Activated CD4-positive, alpha-beta T cell treated with anti-CD3 and anti-CD28 coated beads, Interleukin-2, amount 50 U/mL, for 4 hours (primary cell): ENCODE measurements around the gene FAM241B.

ENCODE experiments used
- DNase-seq, 2 experiments: peaks; one replicate each; pipeline ENCODE4 v3.0.0-alpha.2; 2020

Gene FAM241B

DNA sequence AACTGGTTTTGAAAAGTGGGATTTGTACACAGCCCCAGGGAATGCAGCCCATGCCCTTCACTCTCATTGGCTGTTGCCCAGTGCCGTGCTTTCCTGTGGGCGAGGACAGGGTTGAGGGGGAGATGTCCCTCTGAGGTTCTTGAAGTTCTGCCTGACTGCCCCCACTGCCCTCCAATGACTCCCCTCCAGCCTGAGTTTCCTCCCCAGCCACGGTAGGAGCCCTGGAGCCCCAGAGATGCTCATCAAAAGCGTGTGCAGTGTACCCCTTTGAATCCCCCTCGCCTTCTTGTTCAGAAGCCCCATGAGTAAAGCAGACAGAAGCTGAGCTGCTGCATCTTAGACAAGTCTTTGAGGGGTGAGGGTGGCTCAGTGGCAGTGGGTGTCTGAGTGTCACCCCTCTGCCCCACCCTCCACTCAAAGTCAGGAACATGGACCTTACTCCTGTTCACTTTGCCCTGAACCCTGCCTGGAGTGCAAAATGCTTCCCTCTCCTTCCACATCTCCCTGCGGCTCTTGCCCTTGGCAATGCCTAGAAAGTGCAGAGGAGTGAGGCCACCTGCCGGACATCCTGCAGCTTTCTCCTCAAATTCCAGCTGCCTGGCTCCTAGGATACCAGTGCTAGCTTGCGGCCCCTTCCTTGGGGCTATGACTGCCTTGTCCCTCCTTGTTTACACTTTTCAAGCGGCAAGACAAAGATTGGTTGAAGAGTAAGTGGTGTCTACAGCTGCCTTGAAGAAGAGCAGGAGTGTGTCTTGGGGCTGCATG lies 19.9 kb downstream of the FAM241B start:
- DNase-seq, result no peak

DNA sequence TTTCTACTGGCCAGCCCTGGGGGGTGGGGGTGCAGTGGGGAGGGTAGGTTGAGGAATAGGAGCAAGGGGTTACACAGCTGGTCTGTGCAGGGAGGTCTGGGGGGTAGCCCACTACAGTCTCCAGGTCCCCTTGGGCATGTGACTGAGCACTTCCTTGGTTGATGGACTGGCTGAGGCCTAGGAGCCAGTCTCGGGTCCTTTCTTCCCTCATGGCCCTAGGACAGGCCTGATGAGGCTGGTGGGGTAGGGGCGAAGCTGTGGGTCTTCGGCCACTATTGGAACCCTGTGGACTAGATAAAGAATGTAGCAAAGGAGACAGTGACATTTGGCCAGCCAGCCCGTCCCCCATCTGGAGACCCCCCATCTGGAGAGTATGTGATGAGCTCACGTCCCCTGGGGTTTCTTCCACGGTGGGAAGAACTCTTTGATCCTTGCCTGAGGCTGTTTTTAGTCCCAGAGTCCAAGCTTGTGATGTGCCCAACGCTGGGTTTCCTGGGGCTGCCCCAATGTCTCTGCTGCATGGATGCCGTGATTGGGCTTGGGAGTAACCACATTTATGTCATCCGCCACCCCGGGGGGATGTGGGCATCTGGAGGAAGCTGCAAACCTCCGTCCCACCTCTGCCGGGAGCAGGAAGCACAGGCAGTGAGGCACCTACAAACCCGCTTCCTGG lies 20.7 kb downstream of the FAM241B start:
- DNase-seq, result no peak

GRCh38 chr10:69651362-69651761 lies 21.3 kb downstream of the FAM241B start:
- DNase-seq, result no peak

GRCh38 chr10:69652111-69652856 lies 22.2 kb downstream of the FAM241B start:
- no peak for DNase-seq

- DNase-seq, result no peak
These were observed 22.8 kb downstream of the FAM241B start for GRCh38 chr10:69652857-69653199.

- no peak for DNase-seq
These were observed 23.5 kb downstream of the FAM241B start for GRCh38 chr10:69653561-69653960.

GRCh38 chr10:69655124-69655867 lies 25.2 kb downstream of the FAM241B start:
- no peak for DNase-seq

DNA sequence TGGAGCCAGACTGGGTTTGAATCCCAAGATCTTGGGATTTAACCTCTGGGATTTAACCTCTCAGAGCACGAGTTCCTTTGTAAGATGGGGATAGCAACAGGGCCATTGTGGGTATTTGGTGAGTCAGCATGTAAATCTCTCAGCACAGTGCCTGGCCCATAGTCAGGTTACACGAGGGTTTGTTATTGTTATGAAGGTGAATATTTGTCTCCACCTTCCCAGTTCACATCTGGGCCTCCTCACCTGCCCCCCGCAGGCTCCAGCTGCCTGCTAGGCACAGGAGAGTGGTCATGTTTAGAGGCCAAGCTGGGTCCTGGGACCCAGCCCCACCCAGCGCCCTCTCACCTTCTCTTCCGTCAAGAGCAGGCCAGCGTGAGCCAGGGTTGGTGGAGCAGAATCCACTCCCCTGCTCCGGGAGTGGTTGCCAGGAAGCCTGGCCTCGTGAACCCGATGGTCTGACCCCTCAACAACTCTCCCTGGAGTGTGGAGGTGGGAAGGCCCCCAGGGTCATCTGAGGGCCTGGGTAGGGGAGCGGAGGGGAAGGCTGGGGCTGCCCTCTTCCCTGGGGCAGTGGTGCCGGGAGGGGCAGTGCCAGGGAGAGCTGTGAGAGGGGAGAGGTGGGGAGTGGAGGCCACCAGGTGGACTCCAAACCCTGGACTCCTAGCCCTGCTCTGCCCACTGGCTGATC lies 26.0 kb downstream of the FAM241B start:
- no peak for DNase-seq

GRCh38 chr10:69656742-69657269 lies 26.8 kb downstream of the FAM241B start:
- DNase-seq, result no peak

DNA sequence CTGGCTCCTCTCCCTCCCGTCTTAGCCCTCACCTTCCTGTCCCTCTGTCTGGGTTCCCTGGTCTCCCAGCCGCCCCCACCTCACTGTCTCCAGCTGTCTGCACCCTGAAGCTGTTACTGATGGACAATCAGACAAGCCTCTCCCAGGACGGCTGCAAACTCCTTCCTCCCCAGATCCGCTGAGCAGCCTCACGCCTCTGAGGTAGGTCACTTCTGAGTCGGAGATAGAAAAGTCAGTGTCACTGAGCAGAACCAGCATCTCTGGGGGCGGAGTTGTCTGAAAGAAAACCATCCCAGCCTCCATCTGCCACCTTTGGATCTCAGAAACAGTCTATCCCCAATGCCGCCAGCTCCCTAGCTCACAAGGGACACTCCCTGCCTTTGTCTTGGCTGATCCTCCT lies 27.4 kb downstream of the FAM241B start:
- no peak for DNase-seq

DNA sequence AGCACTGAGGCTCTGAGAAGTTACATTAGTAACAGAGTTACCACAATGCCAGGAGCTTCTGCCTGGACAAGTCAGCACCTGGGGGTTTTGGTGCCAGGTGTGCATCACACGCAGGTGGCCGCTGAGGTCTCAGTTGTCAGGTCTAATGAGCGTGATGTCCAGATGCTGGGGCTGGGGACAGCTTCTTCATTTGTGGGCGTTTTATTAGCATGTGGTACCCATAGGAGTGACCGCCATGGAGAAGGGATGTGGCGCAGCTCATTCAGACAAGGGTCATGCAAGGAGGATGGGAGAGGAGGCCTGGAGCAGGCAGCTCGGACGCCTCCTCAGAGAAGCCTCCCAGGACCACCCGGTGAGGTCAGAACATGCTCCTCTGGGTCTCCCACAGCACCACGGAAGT lies 27.8 kb downstream of the FAM241B start:
- no peak for DNase-seq

- DNase-seq, result no peak
These were observed 29.4 kb downstream of the FAM241B start for GRCh38 chr10:69659241-69660038.

- DNase-seq, result no peak
These were observed 30.2 kb downstream of the FAM241B start for GRCh38 chr10:69660296-69660695.

- DNase-seq, result no peak
These were observed 31.5 kb downstream of the FAM241B start for GRCh38 chr10:69661414-69662172.

- DNase-seq, result no peak
These were observed 32.3 kb downstream of the FAM241B start for GRCh38 chr10:69662173-69662877.

DNA sequence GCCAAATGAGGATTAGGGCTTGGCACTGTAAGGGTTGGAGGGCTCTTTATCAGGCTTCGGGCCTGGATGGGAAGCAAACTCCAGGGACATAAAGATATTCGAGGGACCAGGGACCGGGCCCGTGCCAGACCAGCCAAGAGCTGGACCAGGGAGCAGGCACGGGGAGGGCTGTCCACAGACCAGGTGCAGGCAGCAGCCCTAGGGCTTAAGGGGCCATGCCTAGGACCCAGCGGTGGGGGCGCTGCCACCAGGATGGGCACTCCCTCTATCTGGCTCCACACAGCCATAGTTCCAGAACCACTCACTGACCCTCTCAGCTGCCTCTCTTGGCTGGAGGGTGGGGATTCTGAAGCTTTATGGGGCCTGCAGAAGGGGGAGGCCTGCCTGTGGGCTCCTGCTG lies 32.9 kb downstream of the FAM241B start:
- DNase-seq, result no peak

- no peak for DNase-seq
These were observed 33.4 kb downstream of the FAM241B start for GRCh38 chr10:69663369-69663947.

DNA sequence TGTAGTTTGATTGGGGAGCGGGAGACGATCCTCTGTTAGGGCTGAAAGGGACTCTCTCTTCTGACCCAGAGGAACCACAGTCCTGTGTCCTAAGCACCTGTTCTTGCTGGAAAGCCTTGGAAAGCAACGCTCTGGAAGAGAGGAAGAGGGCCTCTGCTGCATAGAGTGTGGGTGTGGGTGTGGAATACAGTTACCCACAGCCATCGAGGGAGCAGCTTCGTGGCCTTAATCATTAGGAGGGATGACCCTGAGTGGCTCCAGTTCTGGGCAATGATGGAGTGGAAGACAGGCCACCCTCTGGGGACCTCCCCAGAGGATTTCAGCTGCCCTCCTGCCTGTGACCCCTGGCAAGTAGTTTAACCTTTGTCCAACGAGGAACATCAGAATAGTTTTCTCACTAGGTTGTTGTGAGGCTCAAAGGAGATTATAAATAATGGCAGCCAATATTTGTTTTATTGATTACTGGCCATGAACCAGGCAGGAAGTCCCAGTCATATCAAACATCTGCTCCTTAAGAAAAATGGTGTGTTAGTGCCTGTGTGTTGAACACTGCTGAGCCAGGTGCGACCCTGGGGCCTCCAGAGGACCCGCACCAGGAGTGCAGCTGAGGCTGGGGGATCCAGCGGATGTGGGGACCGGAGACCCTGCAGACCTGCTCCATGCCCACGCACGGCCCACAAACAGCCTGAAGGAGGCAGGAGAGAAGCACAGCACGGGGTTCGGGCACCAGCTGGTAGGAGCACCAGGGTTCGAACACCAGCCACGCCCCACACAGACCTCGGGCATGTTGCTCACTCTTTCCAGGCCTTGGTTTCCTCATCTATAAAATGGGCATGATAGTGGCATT lies 35.6 kb downstream of the FAM241B start:
- no peak for DNase-seq

DNA sequence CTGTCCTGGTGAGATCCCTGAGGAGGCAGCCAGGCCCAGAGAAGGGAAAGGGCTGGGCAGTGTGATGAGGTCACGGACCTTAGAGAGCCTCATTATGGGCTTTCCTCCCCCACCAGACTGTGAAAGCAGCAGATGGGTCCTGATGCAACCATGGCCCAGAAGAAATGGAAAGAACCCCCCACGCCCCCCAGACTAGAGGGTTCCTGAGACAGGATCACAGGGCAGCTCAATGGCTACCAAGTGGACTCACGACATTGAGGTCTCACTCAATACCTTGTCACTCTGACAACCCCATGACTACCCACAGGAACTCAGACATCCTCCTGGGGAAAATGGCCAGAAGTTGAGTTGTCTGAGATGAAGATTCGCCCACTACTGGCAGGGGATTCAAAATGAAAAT lies 36.7 kb downstream of the FAM241B start:
- DNase-seq, result no peak
